Activated CD4-positive, alpha-beta memory T cell treated with anti-CD3 and anti-CD28 coated beads for 36 hours (primary cell): Measurements from ENCODE around the gene SPATA6L. TPM values are rescaled to one million over a fixed set of nuclear protein-coding genes. Genes with fewer than 3 reads are reported as not detected.

Source experiments
- CTCF ChIA-PET: fragments of 350-600 bp; sonication (Branson Sonifier 250); formaldehyde crosslinking; loops from one replicate; lab custom pipeline; 2021; ENCODE audit warnings: antibody characterized with exemption, inconsistent platforms; lab: Charles Lee
- POLR2A ChIA-PET: fragments of 350-600 bp; sonication (Branson Sonifier 250); formaldehyde crosslinking; loops from one replicate; lab custom pipeline; 2021; ENCODE audit warnings: antibody characterized with exemption; lab: Charles Lee
- DNase-seq: peaks from one replicate; pipeline ENCODE4 v3.0.0-alpha.2; 2020
- H3K27ac Mint-ChIP-seq: one replicate; pipeline ENCODE4 v1.8.0; 2021; ENCODE audit warnings: mixed read lengths
- H3K27me3 Mint-ChIP-seq: one replicate; pipeline ENCODE4 v1.8.0; 2021; ENCODE audit warnings: mixed read lengths
- H3K36me3 Mint-ChIP-seq: one replicate; pipeline ENCODE4 v1.8.0; 2021; ENCODE audit warnings: mixed read lengths
- H3K4me1 Mint-ChIP-seq: one replicate; pipeline ENCODE4 v1.8.0; 2021; ENCODE audit warnings: low read depth, mixed read lengths
- H3K4me3 Mint-ChIP-seq: one replicate; pipeline ENCODE4 v1.8.0; 2021; ENCODE audit warnings: mild to moderate bottlenecking, mixed read lengths
- H3K9me3 Mint-ChIP-seq: one replicate; pipeline ENCODE4 v1.8.0; 2021; ENCODE audit warnings: mixed read lengths
- intact Hi-C: fragments of 100-400 bp; cut with micrococcal nuclease; formaldehyde crosslinking; loops from one replicate; pipeline ENCODE4 v1.15.1; 2023
- total RNA-seq, 2 experiments: library from RNA; stranded (reverse); gene quantifications; one replicate each; pipeline ENCODE4 v1.2.3, GENCODE V29; 2021

Gene SPATA6L
- total RNA-seq, 2 experiments from 2014 or later = 0.48 to 0.59 TPM

DNA sequence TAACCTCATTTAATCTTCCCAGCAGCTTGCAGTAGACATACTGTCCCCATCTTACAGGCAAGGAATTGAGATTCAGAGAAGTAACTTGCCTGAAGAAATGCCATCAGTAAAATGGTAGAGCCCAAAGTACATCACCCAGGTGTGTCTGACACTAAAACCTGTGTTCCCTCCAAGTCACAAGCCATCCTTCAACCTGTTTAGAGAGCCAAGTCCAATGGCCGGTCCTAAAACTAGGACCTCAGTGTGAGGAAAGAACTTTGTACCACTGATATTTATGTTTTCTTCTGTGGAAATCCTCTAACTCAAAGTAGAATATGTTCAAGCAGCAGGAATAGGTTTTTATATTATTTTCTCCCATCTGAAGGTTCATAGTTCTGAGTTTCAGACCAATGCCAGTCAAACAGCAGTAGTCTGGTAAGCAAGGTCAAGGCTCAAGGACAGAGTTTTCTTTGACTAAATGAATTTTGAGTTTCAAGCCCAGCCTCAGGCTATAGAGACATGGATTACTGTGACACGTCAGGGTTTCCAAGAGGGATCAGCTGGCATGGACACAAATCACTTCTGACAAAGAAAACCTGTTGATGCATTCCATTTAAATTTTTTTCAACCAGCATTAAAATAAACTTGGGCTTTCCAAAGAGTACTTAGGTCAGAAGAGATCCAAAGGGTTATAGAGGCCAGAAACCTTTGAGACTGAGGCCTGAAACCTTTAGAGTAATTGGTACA lies 85.1 kb downstream of the SPATA6L start:
- ChIA-PET CTCF (interaction anchor here (1.0 kb wide), 1 partner anchor 23 kb away, joined by 3 read pairs; no protein-coding TSS in a partner anchor), POLR2A (interaction anchor here (0.6 kb wide), 1 partner anchor 46 kb away, joined by 3 read pairs; no protein-coding TSS in a partner anchor)
- intact Hi-C loops = no loop called here
- H3K4me3 Mint-ChIP-seq = no peak overlapping the region
- H3K27ac Mint-ChIP-seq = no peak overlapping the region
- no peaks in the 10 kb centered on the region for H3K9me3 Mint-ChIP-seq
- H3K36me3 Mint-ChIP-seq = no peaks in the 10 kb centered on the region
- H3K4me1 Mint-ChIP-seq = no peaks in the 10 kb centered on the region
- no peak for DNase-seq
- no peaks in the 10 kb centered on the region for H3K27me3 Mint-ChIP-seq

DNA sequence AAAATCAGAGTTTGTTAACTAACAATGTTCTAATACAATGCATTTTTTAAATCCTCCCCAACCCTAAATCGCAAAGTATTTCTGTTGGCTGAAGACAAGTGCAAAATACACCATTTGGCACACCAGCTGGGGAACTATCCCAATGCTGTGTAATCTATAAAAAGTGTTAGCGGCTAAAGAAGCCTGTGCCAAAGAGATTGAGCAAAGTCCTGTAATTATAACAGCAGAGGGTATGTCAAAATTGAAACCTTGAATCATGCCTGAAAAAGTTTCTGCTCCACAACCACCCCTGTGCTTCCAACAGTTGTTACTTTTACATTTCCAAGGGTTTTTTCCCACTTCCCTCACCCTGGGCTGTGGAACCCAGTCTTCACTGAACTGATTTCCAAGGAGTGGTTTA lies 87.3 kb downstream of the SPATA6L start:
- Mint-ChIP-seq H3K36me3 (no peaks in the 10 kb centered on the region), H3K27me3 (no peaks in the 10 kb centered on the region), H3K9me3 (no peaks in the 10 kb centered on the region), H3K4me3 (no peak overlapping the region), H3K4me1 (no peaks in the 10 kb centered on the region), H3K27ac (no peak overlapping the region)
- ChIA-PET POLR2A (no interaction called here), CTCF (no interaction called here)
- intact Hi-C loops = no loop called here
- DNase-seq = no peak

DNA sequence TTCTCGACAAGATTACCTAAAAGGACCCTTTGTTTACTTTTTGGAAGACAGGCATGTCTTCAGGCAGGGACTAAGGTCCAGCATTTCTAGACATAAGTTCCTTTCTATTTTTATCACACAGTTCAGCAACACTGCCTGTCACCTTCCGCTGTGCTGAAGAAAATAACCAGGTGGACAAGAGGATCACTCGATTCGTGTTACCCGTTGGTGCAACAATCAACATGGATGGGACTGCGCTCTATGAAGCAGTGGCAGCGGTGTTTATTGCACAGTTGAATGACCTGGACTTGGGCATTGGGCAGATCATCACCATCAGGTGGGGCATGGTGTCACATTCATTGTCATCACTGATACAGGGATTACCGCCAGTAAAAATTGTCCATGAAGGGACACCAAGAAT lies 89.8 kb downstream of the SPATA6L start:
- Mint-ChIP-seq H3K4me3 (no peak overlapping the region), H3K9me3 (no peaks in the 10 kb centered on the region), H3K27me3 (no peaks in the 10 kb centered on the region), H3K27ac (no peak overlapping the region), H3K4me1 (peaks cover 14% of the 10 kb centered on the region), H3K36me3 (no peaks in the 10 kb centered on the region)
- POLR2A ChIA-PET = no interaction called here
- no peak for DNase-seq
- intact Hi-C loops = no loop called here
- CTCF ChIA-PET = no interaction called here

DNA sequence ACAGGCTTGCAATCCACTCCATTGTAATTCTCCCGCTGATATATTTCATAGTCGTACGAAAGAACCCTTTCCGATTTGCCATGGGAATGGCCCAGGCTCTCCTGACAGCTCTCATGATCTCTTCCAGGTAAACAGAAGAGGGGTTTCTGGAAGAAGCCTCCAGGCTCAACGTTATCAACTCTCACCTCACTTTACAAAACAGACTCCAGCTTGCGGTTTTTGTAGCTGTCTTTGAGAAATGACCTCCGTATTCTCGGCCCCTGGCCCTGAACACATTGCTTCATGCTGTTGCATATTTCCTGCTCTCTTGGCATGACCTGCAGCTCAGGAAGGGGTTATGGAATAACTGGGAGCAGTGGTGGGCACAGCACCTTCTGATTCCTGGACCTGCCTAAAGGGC lies 90.3 kb downstream of the SPATA6L start:
- DNase-seq = no peak
- Mint-ChIP-seq H3K36me3 (no peaks in the 10 kb centered on the region), H3K9me3 (no peaks in the 10 kb centered on the region), H3K27ac (no peak overlapping the region), H3K27me3 (no peaks in the 10 kb centered on the region), H3K4me1 (peaks cover 14% of the 10 kb centered on the region), H3K4me3 (no peak overlapping the region)
- intact Hi-C loops = no loop called here
- ChIA-PET POLR2A (no interaction called here), CTCF (no interaction called here)

DNA sequence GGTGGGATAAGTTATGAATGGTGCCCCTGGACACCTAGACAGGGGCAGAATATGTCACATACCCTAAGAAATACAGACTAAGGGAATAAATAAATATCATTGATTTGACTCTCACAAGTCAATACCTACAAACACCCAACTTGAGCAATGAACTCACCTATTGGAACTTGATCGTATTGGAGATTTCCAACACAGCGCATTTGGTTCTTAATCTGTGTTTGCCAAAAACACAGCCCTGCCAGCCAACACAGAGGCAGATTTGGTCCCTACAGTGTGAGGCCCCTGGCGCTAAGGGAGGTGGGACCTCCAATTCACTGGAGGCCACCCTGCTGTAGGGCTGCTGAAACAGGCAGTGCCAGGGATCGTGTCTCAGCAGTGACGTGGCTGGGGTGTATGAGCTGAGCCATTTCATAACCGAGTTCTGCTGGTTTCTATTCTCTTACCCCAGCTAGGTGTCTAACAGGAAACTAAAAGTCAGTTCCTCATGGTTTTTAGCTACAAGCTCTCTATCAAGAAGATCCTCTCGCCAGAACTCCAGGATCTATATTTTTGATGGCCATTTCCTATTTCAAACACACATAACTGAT lies 91.5 kb downstream of the SPATA6L start:
- no peaks in the 10 kb centered on the region for H3K9me3 Mint-ChIP-seq
- DNase-seq = no peak
- no peaks in the 10 kb centered on the region for H3K27me3 Mint-ChIP-seq
- ChIA-PET POLR2A (no interaction called here), CTCF (no interaction called here)
- intact Hi-C loops = no loop called here
- H3K4me1 Mint-ChIP-seq = peaks cover 14% of the 10 kb centered on the region
- H3K36me3 Mint-ChIP-seq = no peaks in the 10 kb centered on the region
- no peak overlapping the region for H3K4me3 Mint-ChIP-seq
- H3K27ac Mint-ChIP-seq = no peak overlapping the region

DNA sequence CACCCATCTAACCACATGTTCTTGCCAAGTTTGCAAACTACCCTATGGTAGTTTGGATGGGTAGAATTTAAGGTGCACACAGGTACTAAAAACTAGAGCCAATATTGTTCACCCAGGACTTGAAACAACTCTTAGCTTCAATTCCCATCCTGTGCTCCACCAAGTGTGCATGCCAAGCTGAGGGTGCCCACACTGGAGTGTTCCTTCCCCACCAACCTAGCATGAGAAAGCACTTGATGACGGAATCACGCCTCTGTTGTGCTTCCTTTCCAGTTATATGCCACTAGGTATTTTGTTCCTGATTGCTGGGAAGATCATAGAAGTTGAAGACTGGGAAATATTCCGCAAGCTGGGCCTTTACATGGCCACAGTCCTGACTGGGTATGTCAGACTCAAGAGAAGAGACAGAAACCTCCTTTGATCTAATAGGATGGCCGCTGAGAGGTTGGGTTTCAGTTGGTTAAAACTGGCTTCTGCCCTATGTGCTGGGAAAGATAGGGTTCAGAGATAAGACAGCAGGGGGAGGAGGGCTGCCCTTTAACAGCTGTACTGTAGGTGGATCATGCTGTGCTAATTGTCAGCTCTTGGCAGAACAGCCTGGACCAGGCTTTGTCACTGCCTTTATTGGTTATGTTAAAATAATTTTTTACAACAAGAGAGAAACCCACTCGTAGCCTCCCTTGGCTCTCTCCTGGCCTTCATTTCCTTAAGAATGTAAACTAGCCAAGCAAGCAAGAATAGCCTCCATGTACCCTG lies 92.5 kb downstream of the SPATA6L start:
- H3K4me3 Mint-ChIP-seq = no peak overlapping the region
- H3K36me3 Mint-ChIP-seq = no peaks in the 10 kb centered on the region
- intact Hi-C loops = no loop called here
- H3K27me3 Mint-ChIP-seq = no peaks in the 10 kb centered on the region
- no peaks in the 10 kb centered on the region for H3K9me3 Mint-ChIP-seq
- ChIA-PET POLR2A (no interaction called here), CTCF (no interaction called here)
- peaks cover 14% of the 10 kb centered on the region for H3K4me1 Mint-ChIP-seq
- H3K27ac Mint-ChIP-seq = no peak overlapping the region
- no peak for DNase-seq

DNA sequence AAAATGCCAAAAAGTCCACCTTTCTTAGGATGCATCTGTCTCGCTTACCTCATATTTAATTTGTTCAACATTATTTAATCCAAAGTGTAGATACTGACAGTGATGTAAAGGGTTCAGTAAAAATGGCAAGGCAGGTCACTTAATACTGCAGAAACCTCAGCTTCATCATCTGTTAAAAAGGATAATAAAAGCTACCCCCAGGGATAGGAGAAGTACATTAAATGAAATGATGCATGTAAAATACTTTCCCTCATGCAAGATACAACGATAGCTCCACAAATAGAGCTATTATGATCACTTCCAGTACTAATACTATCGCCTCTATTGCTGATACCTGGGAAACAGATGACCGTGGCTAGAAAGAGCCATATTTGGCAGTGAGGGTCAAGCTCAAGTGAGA lies 93.1 kb downstream of the SPATA6L start:
- intact Hi-C loops = no loop called here
- Mint-ChIP-seq H3K4me3 (no peak overlapping the region), H3K27me3 (no peaks in the 10 kb centered on the region), H3K9me3 (no peaks in the 10 kb centered on the region), H3K4me1 (peaks cover 14% of the 10 kb centered on the region), H3K36me3 (no peaks in the 10 kb centered on the region), H3K27ac (no peak overlapping the region)
- CTCF ChIA-PET = interaction anchor here (0.9 kb wide), 1 partner anchor 15 kb away, joined by 3 read pairs; no protein-coding TSS in a partner anchor
- DNase-seq = no peak
- POLR2A ChIA-PET = no interaction called here

DNA sequence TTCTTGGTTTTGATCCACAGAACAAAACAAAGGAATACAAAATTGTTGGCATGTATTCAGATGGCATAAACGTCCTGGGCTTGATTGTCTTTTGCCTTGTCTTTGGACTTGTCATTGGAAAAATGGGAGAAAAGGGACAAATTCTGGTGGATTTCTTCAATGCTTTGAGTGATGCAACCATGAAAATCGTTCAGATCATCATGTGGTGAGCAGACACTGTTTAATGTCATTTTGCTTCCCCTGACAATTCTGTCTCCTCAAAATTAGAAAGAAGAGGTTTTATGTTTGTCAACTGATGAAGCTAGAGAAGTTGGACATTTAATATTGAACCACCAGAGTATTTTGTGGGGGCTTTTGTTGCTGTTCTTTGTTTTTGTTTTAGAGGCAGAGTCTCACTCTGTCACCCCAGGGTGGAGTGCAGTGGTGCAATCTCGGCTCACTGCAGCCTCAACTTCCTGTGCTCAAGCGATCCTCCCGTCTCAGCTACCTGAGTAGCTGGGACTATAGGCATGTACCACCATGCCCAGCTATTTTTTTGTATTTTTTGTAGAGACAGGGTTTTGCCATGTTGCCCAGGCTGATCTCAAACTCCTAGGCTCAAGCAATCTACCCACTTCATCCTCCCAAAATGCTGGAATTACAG lies 94.0 kb downstream of the SPATA6L start:
- peak; percentile 36 for DNase-seq
- Mint-ChIP-seq H3K36me3 (no peaks in the 10 kb centered on the region), H3K27me3 (no peaks in the 10 kb centered on the region), H3K4me1 (peaks cover 14% of the 10 kb centered on the region), H3K4me3 (peak overlapping the region; percentile 9), H3K9me3 (no peaks in the 10 kb centered on the region), H3K27ac (peak overlapping the region; percentile 18)
- ChIA-PET CTCF (interaction anchor here (0.9 kb wide), 1 partner anchor 14 kb away, joined by 3 read pairs; no protein-coding TSS in a partner anchor), POLR2A (no interaction called here)
- intact Hi-C loops = no loop called here

DNA sequence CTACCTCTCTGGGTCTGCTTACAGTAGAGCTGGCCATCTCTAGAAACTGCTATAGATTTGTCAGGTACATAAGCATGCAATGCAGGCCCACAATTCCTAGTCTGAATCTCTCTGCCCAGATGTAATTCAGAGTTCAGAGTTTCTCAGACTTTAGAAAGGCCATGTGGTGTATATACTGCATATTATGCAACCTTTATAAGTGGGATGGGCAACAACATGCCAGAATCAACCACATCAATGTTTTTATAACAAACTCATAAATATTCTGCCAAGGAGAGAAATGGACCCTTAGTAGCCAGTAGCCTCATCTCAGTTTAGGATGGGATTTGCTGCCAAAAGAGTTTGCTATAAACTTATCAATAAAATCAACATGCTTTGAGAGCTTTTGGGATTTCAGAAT lies 97.2 kb downstream of the SPATA6L start:
- H3K4me1 Mint-ChIP-seq = peaks cover 14% of the 10 kb centered on the region
- no peak overlapping the region for H3K27ac Mint-ChIP-seq
- no peak overlapping the region for H3K4me3 Mint-ChIP-seq
- no peaks in the 10 kb centered on the region for H3K36me3 Mint-ChIP-seq
- no peaks in the 10 kb centered on the region for H3K27me3 Mint-ChIP-seq
- intact Hi-C loops = no loop called here
- ChIA-PET POLR2A (no interaction called here), CTCF (no interaction called here)
- no peaks in the 10 kb centered on the region for H3K9me3 Mint-ChIP-seq
- DNase-seq = no peak

DNA sequence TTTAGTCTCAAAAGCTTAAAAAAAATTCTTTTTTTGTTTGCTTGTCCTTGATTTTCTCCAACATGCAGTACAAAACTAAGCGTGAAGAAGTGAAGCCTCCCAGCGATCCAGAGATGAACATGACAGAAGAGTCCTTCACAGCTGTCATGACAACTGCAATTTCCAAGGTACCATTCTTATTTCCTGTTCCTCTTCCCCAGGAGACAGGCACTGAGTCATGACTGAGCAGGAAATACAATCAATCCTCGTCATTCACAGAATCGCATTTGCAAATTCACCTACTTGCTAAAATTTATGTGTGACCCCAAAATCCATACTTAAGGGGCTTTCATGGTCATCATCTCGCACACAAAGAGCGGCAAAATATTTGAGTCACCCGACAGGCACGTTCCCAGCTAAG lies 98.7 kb downstream of the SPATA6L start:
- DNase-seq = no peak
- CTCF ChIA-PET = no interaction called here
- Mint-ChIP-seq H3K27me3 (no peaks in the 10 kb centered on the region), H3K9me3 (no peaks in the 10 kb centered on the region), H3K36me3 (no peaks in the 10 kb centered on the region), H3K27ac (no peak overlapping the region), H3K4me3 (no peak overlapping the region), H3K4me1 (peaks cover 19% of the 10 kb centered on the region)
- POLR2A ChIA-PET = no interaction called here
- intact Hi-C loops = no loop called here

DNA sequence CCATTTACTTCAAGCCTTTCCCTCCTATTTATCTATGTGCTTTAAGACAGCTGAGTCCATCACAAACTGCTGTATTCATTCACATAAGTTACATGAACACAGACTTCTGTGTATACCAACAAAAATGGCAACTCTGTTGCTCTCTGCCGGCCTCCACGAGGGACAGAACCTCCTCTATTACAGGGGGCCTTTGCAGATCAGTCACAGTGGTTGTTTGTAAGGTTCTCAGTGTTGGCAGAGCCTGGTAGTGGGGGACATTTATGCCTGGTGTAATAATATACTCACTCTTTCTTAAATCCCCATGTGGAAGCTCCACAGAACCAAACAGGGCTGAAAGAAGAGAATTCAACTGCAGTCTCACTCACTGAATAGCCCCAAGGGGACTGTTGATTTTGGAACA lies 99.5 kb downstream of the SPATA6L start:
- H3K36me3 Mint-ChIP-seq = no peaks in the 10 kb centered on the region
- no peak overlapping the region for H3K27ac Mint-ChIP-seq
- no peak overlapping the region for H3K4me3 Mint-ChIP-seq
- H3K27me3 Mint-ChIP-seq = no peaks in the 10 kb centered on the region
- peaks cover 11% of the 10 kb centered on the region for H3K4me1 Mint-ChIP-seq
- intact Hi-C loops = no loop called here
- no peaks in the 10 kb centered on the region for H3K9me3 Mint-ChIP-seq
- CTCF ChIA-PET = interaction anchor here (0.5 kb wide), 1 partner anchor 707 kb away, joined by 3 read pairs; no protein-coding TSS in a partner anchor
- DNase-seq = no peak
- POLR2A ChIA-PET = no interaction called here

DNA sequence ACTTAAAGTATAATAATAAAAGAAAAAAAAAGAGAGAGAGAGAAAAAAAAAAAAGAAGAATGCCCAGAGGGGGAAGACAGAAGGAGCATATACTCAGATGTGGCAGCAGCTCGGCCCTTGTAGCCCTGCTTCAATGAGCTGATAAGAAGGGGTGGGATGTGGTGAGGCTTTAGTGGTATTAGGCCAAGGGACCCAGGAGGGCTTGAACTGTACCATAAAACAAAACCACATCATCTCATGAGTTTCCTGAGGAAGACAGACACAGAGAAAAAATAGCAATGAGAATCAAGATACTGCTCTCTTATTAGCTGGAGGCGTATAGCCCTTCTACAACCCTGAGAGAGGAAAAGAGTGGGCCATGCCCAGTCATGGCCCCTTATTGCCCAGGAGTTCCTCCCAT lies 103.2 kb downstream of the SPATA6L start:
- Mint-ChIP-seq H3K9me3 (no peaks in the 10 kb centered on the region), H3K27me3 (no peaks in the 10 kb centered on the region), H3K4me3 (no peak overlapping the region), H3K36me3 (no peaks in the 10 kb centered on the region), H3K4me1 (peaks cover 11% of the 10 kb centered on the region), H3K27ac (no peak overlapping the region)
- POLR2A ChIA-PET = no interaction called here
- intact Hi-C loops = no loop called here
- CTCF ChIA-PET = no interaction called here
- DNase-seq = no peak
